Subcutaneous adipose tissue (tissue), 4 donors: ENCODE data around the gene PNPLA8. TPM values are rescaled to one million over a fixed set of nuclear protein-coding genes. Genes with fewer than 3 reads are reported as not detected.

ENCODE experiments used
- total RNA-seq, 4 donors: library from RNA; depleted of rRNA; stranded (reverse); fragments of >200 nt; gene quantifications; one replicate each; pipeline ENCODE4 v1.1.0, GENCODE V29; 2016
- TF ChIP-seq, protein P1 (sequence below): fragments of 450-650 bp; IDR thresholded peaks from one replicate; pipeline ENCODE4 v1.5.1; 2016; ENCODE audit warnings: low read depth, mild to moderate bottlenecking, control low read depth, antibody characterized with exemption, moderate library complexity

PNPLA8 gene
- total RNA-seq, 4 donors from 2014 or later: 43.2 to 83.6 (median 51.7) TPM

DNA sequence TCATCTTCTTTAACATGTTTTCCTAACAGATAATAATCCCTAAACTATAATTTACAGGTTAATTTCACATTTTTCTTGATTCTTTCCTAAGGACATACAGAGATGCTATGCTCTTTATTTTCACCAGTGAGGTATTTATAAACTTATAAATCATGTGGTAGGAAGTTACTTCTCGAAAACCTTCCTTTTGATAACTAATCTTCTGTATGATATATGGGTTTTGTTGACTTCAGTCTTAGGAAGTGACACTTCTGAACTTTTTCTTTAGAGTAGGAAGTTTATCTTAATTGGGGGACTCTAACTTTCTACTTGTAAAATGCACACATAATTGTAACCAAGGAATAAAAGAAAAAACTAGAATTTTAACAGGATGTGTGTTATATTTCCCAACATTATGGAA, 9.8 kb upstream of the PNPLA8 start:
- TF ChIP-seq, protein P1, sequence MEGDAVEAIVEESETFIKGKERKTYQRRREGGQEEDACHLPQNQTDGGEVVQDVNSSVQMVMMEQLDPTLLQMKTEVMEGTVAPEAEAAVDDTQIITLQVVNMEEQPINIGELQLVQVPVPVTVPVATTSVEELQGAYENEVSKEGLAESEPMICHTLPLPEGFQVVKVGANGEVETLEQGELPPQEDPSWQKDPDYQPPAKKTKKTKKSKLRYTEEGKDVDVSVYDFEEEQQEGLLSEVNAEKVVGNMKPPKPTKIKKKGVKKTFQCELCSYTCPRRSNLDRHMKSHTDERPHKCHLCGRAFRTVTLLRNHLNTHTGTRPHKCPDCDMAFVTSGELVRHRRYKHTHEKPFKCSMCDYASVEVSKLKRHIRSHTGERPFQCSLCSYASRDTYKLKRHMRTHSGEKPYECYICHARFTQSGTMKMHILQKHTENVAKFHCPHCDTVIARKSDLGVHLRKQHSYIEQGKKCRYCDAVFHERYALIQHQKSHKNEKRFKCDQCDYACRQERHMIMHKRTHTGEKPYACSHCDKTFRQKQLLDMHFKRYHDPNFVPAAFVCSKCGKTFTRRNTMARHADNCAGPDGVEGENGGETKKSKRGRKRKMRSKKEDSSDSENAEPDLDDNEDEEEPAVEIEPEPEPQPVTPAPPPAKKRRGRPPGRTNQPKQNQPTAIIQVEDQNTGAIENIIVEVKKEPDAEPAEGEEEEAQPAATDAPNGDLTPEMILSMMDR: no peak

DNA sequence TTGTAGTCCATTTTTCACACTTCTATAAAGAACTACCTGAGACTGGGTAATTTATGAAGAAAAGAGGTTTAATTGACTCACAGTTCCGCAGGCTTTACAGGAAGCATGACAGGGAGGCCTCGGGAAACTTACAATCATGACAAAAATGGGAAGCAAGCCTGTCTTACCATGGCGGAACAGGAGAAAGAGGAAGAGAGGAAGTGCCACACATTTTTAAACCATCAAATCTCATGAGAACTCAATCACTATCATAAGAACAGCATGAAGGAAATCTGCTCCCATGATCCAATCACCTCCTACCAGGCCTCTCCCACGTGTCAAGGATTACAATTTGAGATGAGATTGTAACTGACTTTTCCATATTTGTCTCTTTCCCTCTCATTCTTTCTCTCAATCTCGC, 9.3 kb upstream of the PNPLA8 start:
- TF ChIP-seq, protein P1: no peak

DNA sequence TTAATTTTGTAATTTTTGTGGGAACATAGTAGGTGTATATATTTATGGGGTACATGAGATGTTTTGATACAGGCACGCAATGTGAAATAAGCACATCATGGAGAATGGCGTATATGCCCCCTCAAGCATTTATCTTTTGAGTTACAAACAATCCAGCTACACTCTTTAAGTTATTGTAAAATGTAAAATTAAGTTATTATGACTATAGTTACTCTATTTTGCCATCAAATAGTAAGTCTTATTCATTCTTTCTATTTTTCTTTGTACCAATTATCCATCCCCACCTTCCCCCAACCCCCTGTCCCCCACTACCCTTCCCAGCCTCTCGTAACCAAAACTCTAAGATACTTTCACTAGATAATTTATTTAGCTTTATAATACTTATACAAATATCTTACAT, 7.8 kb upstream of the PNPLA8 start:
- TF ChIP-seq, protein P1: no peak

DNA sequence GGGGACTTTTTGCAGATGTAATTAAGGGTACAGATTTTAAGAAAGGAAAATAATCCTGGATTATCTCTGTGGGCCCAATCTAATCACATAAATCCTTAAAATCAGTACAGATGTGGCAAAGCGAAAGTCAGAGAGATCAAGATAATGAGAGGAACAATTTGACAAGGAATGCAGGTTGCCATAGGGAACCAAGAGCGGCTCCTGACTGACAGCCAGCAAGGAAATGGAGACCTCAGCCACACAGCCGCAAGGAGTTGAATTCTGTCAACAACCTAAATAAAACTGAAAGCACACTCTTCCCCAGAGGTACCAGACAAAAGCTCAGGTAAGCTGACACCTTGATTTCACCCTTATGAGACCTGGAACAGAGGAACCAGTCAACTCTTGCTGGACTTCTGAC, 3.4 kb upstream of the PNPLA8 start:
- TF ChIP-seq, protein P1: no peak

DNA sequence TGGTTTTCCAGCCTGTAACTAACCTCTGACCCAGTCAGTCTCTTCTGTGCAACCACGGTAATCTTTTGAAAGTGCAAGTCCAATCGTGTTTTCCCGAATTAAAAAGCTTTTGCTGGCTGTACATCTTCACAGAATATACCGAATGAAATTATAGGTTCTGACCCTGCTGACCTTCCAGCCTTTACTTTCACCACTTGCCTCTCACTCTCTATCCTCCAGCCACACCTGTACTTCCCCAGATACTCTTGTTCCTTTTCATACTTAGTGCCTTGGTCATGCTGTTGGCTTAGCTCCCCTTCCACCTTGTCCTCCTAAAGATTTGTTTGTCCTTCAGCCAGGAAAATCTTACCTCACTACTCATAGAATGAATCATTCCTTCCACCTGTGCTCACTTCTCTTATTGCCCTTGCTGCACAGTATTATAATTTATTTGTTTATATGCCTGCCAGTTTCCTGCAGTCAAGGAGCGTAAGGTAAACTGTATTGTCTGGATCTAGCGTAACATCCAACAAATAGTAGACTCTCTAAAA, 2.3 kb upstream of the PNPLA8 start:
- TF ChIP-seq, protein P1: no peak

DNA sequence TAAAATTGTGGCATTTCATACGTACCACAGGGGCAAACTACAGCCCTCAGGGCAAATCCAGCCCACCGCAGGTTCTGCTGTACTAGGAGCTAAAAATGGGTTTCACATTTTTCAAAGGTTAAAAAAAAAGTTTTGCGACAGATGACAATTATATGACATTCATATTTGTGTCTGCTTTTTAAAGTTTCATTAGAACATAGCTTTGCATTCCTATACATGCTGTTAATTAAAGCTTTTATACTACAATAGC, 758 bp upstream of the PNPLA8 start:
- TF ChIP-seq, protein P1: no peak

DNA sequence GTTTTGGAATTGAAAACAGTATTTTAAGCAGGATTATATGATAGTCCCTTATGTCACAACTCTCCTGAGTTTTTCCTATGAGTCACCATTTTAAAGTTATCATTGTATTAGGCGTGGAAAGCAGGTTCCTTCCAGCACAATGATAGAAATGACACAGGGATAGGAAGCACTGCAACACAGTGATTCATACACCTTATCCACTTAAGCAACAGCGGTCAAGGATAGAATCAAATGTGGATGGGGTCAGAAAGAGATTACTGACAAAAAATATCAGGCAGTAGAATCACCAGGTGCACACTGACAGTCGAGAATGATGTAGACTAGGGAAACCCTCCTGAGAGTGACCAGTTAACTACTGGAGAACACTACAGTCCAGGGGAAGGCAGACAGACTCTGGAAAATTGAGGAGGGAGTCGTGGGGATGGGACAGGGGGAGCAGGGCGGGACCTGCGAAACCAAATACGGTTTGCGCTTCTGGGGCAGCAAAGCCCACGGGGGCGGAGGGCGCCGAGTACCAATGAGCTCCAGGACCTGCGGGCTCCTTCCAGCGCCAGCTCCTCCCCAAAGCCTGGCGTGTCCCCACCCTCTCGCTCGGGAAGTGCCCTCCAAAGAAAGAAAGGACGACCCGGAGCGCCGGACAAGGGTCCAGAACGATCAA, 479 bp downstream of the PNPLA8 start:
- TF ChIP-seq, protein P1: no peak
